Measurements from ENCODE around the gene STAB2.

Gene STAB2

GRCh38 chr12:103547376-103547775 is 39.7 kb upstream of the STAB2 start:
- TF ChIP-seq SIN3A (IDR thresholded peaks at IDR 0.05; ENCODE audit: borderline replicate concordance, insufficient read depth, low read length) (no peak), TAF1 (IDR thresholded peaks at IDR 0.05; ENCODE audit: borderline replicate concordance, insufficient read depth, low read length) (no peak), POLR2AphosphoS5 (IDR thresholded peaks at IDR 0.05; ENCODE audit: low read depth, low read length) (no peak), REST (IDR thresholded peaks at IDR 0.05; ENCODE audit: insufficient read depth in 1 of 2, low read depth in 2 of 2, low read length in 2 of 2) (no peak), FOXP2 (optimal IDR thresholded peaks at IDR 0.05; ENCODE audit: borderline replicate concordance, extremely low read depth, extremely low read length, insufficient read depth) (no peak)

- TF ChIP-seq FOXP2 (optimal IDR thresholded peaks at IDR 0.05; ENCODE audit: borderline replicate concordance, extremely low read depth, extremely low read length, insufficient read depth) (no peak), TAF1 (IDR thresholded peaks at IDR 0.05; ENCODE audit: borderline replicate concordance, insufficient read depth, low read length) (no peak), POLR2AphosphoS5 (IDR thresholded peaks at IDR 0.05; ENCODE audit: low read depth, low read length) (no peak), SIN3A (IDR thresholded peaks at IDR 0.05; ENCODE audit: borderline replicate concordance, insufficient read depth, low read length) (no peak)
These were observed 39.1 kb upstream of the STAB2 start for GRCh38 chr12:103547929-103548328.

GRCh38 chr12:103548622-103549601 is 38.2 kb upstream of the STAB2 start:
- no peak for TF ChIP-seq SIN3A (IDR thresholded peaks at IDR 0.05; ENCODE audit: borderline replicate concordance, insufficient read depth, low read length)
- no peak for TF ChIP-seq TAF1 (IDR thresholded peaks at IDR 0.05; ENCODE audit: borderline replicate concordance, insufficient read depth, low read length)
- no peak for TF ChIP-seq POLR2AphosphoS5 (IDR thresholded peaks at IDR 0.05; ENCODE audit: low read depth, low read length)
- no peak for TF ChIP-seq REST (IDR thresholded peaks at IDR 0.05; ENCODE audit: insufficient read depth in 1 of 2, low read depth in 2 of 2, low read length in 2 of 2)
- TF ChIP-seq FOXP2 (optimal IDR thresholded peaks at IDR 0.05; ENCODE audit: borderline replicate concordance, extremely low read depth, extremely low read length, insufficient read depth), result no peak

GRCh38 chr12:103556890-103557627 is 30.0 kb upstream of the STAB2 start:
- TF ChIP-seq SIN3A (IDR thresholded peaks at IDR 0.05; ENCODE audit: borderline replicate concordance, insufficient read depth, low read length), result no peak
- no peak for TF ChIP-seq REST (IDR thresholded peaks at IDR 0.05; ENCODE audit: insufficient read depth in 1 of 2, low read depth in 2 of 2, low read length in 2 of 2)
- TF ChIP-seq FOXP2 (optimal IDR thresholded peaks at IDR 0.05; ENCODE audit: borderline replicate concordance, extremely low read depth, extremely low read length, insufficient read depth), result no peak
- TF ChIP-seq TAF1 (IDR thresholded peaks at IDR 0.05; ENCODE audit: borderline replicate concordance, insufficient read depth, low read length), result no peak
- no peak for TF ChIP-seq POLR2AphosphoS5 (IDR thresholded peaks at IDR 0.05; ENCODE audit: low read depth, low read length)

GRCh38 chr12:103557628-103558010 is 29.5 kb upstream of the STAB2 start:
- TF ChIP-seq POLR2AphosphoS5 (IDR thresholded peaks at IDR 0.05; ENCODE audit: low read depth, low read length) (no peak), REST (IDR thresholded peaks at IDR 0.05; ENCODE audit: insufficient read depth in 1 of 2, low read depth in 2 of 2, low read length in 2 of 2) (no peak), FOXP2 (optimal IDR thresholded peaks at IDR 0.05; ENCODE audit: borderline replicate concordance, extremely low read depth, extremely low read length, insufficient read depth) (no peak), SIN3A (IDR thresholded peaks at IDR 0.05; ENCODE audit: borderline replicate concordance, insufficient read depth, low read length) (no peak), TAF1 (IDR thresholded peaks at IDR 0.05; ENCODE audit: borderline replicate concordance, insufficient read depth, low read length) (no peak)
